Right renal pelvis (tissue), 4 donors: Measurements from ENCODE around the gene IDH1. TPM values are rescaled to one million over a fixed set of nuclear protein-coding genes. Genes with fewer than 3 reads are reported as not detected.
"Not testable (repeated sequence)": the region's sequence is repeated elsewhere in the genome, so short reads cannot be mapped to it uniquely, and the experiment has no call there.

Experiments used
- DNase-seq, 4 donors: peaks; one replicate each; pipeline ENCODE4 v3.0.0-alpha.2; 2013; ENCODE audit warnings: low read depth in 4 of 4, low spot score in 3 of 4, missing footprints in 1 of 4
- polyA plus RNA-seq, 4 donors: library from polyadenylated mRNA; unstranded; fragments of 120-200 nt; gene quantifications; one replicate each; pipeline ENCODE4 v1.2.1, GENCODE V29; 2013; ENCODE audit not compliant: insufficient read length in 4 of 4

IDH1 gene
- polyA plus RNA-seq, result 100 to 1,000 TPM in 2 of 4 donors, 10 to 100 TPM in 2; 94.1 to 125 (median 99.0) TPM

GRCh38 chr2:208254871-208255556 lies at the start of gene IDH1:
Gene IDH1, minus strand, starts transcription at chr2:208255071. Its CDS starts 3,520 bp downstream, at chr2:208251551.
- peak; percentile 92 to 94 (median 93) for DNase-seq

- no peak for DNase-seq
Observed at GRCh38 chr2:208304157-208304556, 49.3 kb upstream of the IDH1 start.

- DNase-seq, result no peak
Observed at GRCh38 chr2:208300847-208301618, 46.2 kb upstream of the IDH1 start.

- DNase-seq, result no peak
Observed at GRCh38 chr2:208297961-208298360, 43.1 kb upstream of the IDH1 start.

GRCh38 chr2:208296610-208297009 lies 41.7 kb upstream of the IDH1 start:
- DNase-seq, result no peak

GRCh38 chr2:208295834-208296233 lies 41.0 kb upstream of the IDH1 start:
- DNase-seq, result no peak

- no peak for DNase-seq
Observed at GRCh38 chr2:208294482-208295024, 39.7 kb upstream of the IDH1 start.

GRCh38 chr2:208285853-208286252 lies 31.0 kb upstream of the IDH1 start:
- no peak for DNase-seq

- DNase-seq, result no peak
Observed at GRCh38 chr2:208280933-208281332, 26.1 kb upstream of the IDH1 start.

- no peak for DNase-seq
Observed at GRCh38 chr2:208280234-208280633, 25.4 kb upstream of the IDH1 start.

- DNase-seq, result no peak
Observed at GRCh38 chr2:208279236-208279635, 24.4 kb upstream of the IDH1 start.

- no peak for DNase-seq
Observed at GRCh38 chr2:208278549-208278948, 23.7 kb upstream of the IDH1 start.

- no peak for DNase-seq
Observed at GRCh38 chr2:208274748-208275147, 19.9 kb upstream of the IDH1 start.

- DNase-seq, result no peak
Observed at GRCh38 chr2:208269091-208269490, 14.2 kb upstream of the IDH1 start.

- no peak for DNase-seq
Observed at GRCh38 chr2:208268156-208268952, 13.5 kb upstream of the IDH1 start.

- DNase-seq, result not testable (repeated sequence)
Observed at GRCh38 chr2:208267526-208267925, 12.7 kb upstream of the IDH1 start.

GRCh38 chr2:208266936-208267335 lies 12.1 kb upstream of the IDH1 start:
- DNase-seq, result no peak

GRCh38 chr2:208266553-208266893 lies 11.7 kb upstream of the IDH1 start:
- DNase-seq, result peak in 1 of 4 donors; percentile 32

GRCh38 chr2:208265801-208266552 lies 11.1 kb upstream of the IDH1 start, which contains the start of gene PIKFYVE:
Gene PIKFYVE, plus strand, starts transcription at chr2:208266255. Its CDS starts 5,265 bp downstream, at chr2:208271520.
- peak; percentile 91 to 97 (median 94) for DNase-seq

- DNase-seq, result peak in 2 of 4 donors; percentile 27 to 50
Observed at GRCh38 chr2:208265371-208265800, 10.5 kb upstream of the IDH1 start.
